NCI-H146 treated with DMSO at 0.1 percent for 48 hours (cell line): ENCODE results near the gene C2CD4A.
"Not testable (repeated sequence)": the region's sequence is repeated elsewhere in the genome, so short reads cannot be mapped to it uniquely, and the experiment has no call there.

Experiments used
- DNase-seq: peaks from one replicate; lab custom pipeline; 2025; ENCODE audit not compliant: unreplicated experiment; lab: John Stamatoyannopoulos, UW

C2CD4A gene

DNA sequence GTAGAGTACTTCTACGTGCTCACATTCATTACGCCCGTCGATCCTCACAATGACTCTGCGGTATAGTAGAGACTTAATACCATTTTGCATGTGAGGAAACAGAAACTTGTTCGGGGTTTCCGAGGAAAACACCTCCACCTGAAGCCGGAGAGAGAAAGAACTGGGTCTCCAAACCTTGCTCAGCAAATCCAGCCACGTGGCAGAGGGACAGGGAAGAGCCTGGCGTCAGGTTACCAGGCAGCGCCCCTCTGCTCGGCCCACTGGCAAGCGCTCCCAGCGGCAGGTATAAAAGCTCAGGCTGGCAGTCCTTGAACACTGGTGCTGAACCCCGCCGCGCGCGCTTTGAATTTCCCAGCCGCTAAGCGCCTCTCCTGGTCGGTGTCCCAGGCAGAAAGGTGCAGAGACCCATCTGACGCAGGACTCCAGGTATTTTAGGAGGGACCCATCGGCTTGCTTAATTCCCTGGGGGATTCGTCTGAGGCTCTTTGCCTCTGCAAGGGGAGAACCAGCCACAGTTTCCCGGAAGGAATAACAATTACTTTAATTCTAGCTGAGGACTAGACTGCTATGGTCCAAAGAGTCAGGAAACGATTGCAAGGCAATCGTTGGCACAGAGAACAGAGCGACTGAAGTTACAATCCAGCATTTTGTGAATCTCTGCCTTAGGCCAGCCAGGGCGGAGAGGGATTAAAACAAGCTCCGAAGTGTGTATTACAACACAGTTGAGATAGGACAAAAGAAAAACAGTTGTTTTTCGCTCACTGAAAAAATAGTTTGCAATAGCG is at the start of gene C2CD4A:
Gene C2CD4A (plus strand): TSS at position 315 of the 785 bp plus-strand sequence. CDS start 637 bp downstream, outside the sequence.
- DNase-seq, result peak; percentile 74

- no peak for DNase-seq
These were observed 46.1 kb upstream of the C2CD4A start for GRCh38 chr15:62020576-62021160.

GRCh38 chr15:62021991-62022600 is 44.7 kb upstream of the C2CD4A start:
- DNase-seq, result no peak

- DNase-seq, result no peak
These were observed 40.1 kb upstream of the C2CD4A start for GRCh38 chr15:62026487-62027262.

GRCh38 chr15:62027263-62027565 is 39.6 kb upstream of the C2CD4A start:
- no peak for DNase-seq

DNA sequence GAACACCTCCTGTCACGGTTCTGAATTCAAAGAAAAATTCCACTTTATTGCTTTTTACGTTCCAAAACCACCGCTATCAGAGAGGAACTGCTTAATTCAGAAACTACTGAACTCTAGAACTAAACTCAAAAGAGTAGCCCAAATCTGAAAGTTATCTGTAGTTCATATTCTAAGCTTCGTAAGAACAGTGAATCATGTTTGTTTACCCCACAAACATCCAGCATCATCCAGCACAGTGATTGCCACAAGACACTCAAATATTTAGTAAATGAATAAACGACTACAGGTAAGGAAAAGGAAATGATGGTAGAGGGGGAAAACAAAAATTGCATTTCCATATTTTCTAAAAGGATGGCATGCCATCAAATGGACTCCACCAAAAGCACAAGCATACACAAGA is 38.9 kb upstream of the C2CD4A start:
- DNase-seq, result no peak

- DNase-seq, result no peak
These were observed 31.4 kb upstream of the C2CD4A start for GRCh38 chr15:62035256-62035924.

DNA sequence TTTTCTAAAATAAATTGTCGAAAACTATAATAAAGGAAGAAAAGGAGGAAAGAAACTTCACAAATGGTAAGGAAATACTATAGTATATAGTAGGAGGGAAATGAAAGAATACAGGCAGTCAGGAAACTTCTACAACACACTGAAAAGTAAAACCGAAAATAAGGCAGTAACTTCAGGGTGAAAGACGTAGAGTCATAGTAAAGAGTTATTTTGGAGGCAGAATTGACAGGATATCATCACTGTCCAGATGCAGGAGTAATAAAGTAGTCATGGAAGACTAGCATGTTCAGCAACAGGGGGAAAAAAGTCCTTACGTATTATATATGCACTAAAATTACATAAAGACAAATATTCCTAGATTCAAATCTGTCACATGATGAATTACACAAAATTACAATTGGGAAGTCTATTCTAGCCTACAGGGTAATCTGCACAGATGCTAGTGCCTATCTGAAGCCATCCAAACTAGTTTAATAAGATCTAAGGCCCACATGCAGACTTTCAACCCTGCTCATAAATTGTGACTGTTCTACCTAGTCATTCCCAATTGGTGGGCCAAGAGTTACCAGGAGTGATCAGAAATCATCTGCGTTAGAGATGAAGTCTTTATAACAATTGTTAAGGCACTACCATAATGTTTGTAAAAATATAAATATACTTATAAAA is 20.6 kb upstream of the C2CD4A start:
- DNase-seq, result no peak

DNA sequence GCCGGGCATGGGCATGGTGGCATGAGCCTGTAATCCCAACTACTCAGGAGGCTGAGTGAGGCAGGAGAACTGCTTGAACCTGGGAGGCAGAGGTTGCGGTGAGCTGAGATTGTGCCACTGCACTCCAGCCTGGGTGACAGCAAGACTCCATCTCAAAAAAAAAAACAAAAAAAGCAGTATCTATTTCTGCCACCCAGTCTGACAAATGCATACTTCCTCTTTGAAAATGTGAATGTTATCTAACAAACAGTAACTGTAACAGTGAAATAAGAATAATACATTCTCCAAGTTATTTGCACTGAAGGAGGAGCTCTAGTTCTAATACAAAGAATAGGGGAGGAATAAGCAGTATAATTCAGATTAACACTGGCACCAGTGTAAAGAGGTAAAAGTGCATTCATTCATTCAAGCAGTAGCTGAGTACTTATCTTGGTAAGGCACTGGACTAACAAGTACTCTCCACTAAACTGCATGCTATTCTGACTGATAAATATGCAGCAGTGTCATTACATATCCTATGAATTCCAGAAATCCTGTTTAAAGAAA is 19.4 kb upstream of the C2CD4A start:
- DNase-seq, result no peak

GRCh38 chr15:62048254-62048653 is 18.5 kb upstream of the C2CD4A start:
- DNase-seq, result not testable (repeated sequence)

- DNase-seq, result no peak
These were observed 16.7 kb upstream of the C2CD4A start for GRCh38 chr15:62050115-62050514.

- no peak for DNase-seq
These were observed 15.6 kb upstream of the C2CD4A start for GRCh38 chr15:62051166-62051565.

DNA sequence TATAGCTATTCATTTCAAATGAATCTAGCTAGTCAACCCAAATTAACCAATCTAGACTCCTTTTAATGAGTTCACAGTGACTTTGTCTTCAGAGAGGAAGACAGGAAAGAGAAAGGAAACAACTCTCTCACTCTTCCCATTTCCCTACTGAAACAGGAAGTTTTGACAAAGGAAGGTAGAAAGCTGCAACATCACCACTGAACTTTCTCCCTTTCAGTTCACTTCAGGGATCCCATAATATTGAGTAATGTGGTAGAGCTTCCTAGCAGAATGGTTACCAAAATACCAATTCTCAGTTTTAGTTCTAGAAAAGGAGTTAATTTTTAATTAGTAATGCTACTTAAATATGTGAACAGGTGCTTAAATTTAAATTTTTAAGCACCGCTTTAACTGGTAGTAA is 14.1 kb upstream of the C2CD4A start:
- DNase-seq, result no peak

DNA sequence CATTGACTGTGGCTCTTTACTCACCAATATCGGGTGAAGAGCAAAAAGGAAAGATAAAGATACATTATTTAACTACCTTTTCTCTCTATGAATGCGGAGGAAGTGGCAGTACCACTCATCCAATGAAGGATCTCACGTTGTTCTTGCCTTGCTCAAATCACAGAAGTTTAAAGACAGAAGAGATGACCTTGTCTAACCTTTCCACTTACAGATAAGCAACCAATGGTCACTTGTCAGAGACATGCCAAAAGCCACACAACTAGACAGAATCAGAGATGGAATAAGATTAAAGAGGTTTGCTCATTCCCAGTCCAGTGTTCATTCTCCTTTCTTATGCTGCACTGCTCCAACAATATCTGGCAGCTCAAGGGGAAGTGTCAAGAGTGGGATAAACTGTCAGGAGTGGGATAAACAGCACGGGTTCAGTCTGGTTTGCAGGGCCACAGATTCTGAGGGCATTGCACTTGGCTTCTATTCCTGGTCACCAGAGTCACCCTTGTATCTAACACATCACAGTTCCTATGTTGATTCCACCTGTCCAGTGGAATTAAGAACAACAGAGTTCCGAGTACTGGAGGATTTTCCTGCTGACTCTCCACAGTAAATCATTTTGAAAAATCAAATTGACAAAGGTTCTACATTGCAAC is 13.2 kb upstream of the C2CD4A start:
- DNase-seq, result no peak

DNA sequence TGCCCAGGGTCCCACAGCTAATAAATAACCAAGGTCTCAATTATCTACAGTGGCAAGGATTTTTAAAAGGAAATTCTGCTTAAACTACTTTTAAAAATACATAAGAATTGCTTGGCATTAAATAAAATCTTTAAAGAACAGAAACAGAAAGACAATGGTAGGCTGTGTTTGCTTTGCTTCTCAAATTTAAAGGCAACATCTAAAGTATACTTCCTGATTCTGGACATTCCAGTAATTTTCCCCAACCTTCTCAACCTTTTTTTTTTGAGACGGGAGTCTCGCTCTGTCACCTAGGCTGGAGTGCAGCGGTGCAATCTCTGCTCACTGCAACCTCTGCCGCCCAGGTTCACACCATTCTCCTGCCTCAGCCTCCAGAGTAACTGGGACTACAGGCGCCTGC is 11.8 kb upstream of the C2CD4A start:
- DNase-seq, result no peak

DNA sequence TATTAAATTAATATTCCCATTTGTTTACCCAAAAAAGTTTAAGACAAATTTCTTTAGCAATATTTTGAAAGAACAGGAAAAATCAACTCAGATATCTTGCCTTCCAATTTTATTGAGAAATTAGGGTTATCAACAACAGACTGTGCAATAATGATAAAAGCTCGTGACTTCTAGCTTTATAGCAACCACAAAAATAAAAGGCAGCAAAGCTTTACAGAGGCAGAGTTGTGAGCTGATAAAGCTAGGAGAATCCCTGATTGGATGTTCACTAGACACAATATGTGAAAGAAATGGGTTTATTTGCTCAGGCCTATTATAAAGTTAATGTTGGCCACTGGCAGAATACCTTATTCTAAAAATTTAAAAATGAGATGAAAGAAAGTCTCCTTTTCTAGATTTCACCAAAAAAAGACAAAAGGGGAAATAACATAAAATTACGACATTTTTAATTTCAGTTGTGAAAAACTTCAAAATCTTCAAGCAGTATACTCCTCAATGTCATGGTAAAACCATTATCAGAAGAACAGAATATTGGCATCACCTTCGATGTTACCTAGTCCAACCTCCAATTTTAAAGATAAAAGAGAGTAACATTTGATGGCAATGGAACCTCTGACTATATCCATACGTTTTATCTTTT is 9.3 kb upstream of the C2CD4A start:
- no peak for DNase-seq

GRCh38 chr15:62058327-62059028 is 8.3 kb upstream of the C2CD4A start:
- DNase-seq, result no peak

DNA sequence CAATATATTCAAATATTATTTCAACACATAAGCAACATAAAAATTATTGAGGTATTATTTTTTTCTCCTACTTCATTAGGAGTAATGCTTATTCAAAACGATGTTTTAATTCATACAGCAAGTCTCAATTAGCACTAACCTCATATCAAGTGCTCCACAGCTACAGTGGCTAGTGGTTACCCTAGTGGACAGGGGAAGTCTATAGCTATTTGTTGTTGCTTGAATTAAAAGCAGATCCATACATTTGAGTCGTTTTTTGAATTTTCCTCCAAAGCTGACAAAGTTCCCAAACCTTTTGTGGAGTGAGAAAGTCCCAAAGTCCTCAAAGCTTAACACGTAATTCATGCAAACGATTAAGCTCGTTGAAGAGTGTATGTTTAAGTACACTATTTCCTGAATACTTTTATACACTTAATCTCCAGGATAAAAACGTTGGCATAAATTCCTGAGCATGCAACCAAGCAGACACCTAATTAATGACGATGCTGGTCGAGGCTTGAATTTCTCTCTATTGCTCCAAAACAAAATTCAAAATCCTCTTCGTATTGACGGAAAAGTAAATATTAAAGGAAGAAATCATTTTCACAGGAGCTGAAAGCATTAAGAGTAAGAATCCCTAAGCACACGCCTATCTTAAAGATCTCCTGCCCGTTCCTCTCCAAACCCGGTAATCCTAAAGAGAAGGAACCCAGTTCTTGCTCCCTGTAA is 7.5 kb upstream of the C2CD4A start:
- DNase-seq, result no peak
